Colon (tissue), 2 donors: Measurements from ENCODE around the gene DDX17.

Experiments used
- FAIRE-seq: peaks from 2 replicates; lab custom pipeline; 2012; peaks lifted over from hg19 to GRCh38; lab: Jason Lieb, UNC
- donor health status: control.
- donor health status: control.

DDX17 gene

DNA sequence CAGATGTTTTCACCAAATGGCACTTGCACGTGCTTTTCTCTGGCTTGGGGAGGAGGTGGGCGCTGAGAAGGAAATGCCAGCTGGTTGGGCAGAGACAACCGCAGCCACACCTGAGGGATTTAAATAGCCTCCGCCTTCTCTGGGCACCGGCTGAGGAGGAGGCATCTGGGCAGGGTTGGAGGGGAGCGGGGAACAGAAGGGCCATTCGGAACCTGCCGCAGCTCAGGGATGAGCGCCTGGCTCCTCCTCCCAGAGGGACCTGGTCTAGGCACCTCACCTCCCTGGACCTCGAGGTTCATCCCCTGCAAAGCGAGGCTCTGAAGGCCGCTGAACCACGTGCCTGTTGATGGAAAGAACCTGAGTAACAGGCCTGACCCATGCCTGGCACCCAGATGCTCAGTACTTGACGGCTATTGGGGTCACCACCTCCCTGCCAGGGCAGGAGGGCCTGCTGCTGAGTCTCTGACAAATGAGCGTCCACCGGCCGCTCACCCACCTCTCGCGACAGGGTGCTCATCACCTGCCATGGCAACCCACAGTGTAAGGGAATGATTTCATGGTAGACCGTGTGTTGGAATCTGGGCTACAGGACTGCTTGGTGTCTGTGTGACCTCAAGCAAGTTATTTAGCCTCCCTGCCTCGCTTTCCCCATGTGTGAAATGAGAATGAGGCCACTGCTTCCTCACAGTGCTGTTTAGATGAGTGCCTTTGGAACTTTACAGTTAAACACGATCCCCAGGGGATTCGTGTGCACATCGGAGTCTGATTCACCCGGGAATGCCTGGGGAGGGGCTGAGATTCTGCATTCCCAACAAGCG lies 40.2 kb downstream of the DDX17 start:
- FAIRE-seq = no peak

DNA sequence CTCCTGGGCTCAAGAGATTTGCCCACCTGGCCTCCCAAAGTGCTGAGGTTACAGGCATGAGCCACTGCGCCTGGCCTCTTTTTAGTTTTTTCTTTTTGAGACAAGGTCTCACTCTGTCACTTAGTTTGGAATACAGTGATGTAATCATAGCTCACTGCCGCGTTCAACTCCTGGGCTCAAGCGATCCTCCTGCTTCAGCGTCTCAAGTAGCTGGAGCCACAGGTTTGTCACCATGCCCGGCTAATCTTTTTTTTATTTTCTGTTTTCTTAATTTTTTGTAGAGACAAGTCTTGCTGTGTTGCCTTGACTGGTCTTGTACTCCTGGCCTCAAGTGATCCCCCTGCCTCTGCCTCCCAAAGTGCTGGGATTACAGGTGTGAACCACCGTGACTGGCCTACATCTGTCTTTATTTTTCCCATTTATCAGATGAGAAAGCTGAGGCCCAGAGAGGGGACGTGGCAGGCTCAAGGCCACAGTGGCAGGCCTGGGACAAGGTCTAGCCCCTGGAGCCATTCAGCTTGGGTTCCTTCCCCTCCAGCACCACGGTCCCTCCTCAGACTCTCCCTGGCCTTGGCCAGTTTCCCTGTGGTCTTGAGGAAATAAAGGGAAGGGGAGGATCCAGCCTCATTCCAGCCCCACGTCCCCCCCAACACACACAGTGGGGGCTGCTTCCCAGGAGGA lies 41.0 kb downstream of the DDX17 start:
- no peak for FAIRE-seq

DNA sequence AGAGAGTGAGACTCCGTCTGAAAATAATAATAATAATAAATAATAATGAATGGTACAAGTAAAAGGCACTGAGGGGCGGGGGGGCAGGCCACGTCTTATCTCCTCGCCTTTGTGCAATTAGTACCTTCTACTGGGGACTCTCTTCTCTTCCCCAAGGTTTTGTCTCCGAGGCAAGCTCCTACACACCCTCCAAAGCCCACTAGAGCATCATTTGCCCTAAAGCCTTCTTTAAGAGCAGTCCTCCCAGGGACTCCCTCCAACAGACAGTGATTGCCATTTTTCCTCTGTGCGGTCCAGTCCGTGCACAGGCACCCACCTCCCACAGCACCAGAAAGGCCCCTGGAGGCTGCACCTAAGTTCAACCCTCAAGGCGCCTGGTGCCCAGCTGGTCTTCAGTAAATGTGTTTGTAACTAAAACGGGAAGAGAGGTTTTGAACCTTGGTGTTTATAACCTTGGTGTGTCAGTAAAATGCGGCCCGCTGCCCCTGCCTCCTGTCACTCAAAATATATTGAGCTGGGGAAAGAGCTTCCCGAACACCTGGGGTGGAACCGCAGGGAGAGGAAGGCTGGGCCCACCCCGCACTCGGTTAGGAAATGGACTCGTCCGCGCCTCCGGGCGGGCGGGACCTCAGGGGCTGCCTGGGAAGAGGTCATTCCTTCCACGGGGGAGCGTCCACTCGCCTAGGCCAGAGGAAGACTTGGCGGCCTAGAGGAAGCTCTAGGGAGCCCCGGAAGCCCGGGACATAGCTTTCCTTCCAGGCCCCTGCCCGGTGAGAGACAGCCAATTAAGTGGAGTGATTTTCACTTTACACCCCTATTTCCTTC lies 42.9 kb downstream of the DDX17 start:
- no peak for FAIRE-seq

DNA sequence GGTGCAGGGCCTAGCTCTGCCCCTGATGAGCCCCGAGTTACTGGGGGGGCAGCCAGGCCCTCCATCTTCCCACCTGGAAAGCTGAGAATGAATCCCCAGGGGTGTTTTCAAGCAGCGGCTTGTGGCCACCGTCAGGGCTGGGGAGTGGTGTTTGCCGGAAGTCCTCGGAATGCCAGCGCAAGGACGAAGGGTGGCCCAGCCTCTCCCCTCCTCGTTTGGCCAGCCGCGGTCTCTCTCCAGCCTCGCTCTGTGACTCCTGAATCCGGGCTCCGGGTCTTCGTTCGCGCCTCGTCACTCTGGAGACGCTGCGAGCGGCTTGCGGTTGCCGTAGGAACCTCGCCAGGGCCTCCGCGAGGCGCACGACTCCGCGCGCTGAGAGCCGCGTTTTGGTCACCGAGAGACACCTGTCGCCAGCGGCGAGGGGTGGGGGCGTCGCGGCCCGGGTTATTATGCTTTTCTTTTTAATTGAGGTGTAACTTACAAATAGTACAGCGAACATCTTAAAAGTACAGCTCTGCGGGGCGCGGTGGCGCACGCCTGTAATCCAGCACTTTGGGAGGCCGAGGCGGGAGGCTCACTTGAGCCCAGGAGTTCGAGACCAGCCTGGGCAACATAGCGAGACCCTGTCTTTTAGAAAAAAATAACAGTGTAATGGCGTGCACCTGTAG lies 44.6 kb downstream of the DDX17 start:
- no peak for FAIRE-seq

DNA sequence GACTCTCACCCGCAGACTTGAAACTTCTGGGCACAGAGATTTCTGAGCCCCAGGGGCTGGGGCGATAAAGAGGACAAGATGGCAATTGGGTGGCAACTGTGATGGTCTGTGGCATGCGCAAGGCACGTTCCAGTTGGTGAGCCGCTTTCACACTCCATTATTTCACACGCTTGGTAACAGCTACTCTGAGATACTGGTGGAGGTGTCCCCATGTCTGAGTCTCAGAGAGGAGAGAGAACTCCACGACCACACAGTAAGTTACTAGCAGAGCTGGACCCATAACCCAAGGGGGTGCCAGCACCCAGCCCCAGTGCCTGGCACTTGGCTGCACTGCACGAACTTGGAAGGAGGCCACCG lies 45.1 kb downstream of the DDX17 start:
- FAIRE-seq = no peak

DNA sequence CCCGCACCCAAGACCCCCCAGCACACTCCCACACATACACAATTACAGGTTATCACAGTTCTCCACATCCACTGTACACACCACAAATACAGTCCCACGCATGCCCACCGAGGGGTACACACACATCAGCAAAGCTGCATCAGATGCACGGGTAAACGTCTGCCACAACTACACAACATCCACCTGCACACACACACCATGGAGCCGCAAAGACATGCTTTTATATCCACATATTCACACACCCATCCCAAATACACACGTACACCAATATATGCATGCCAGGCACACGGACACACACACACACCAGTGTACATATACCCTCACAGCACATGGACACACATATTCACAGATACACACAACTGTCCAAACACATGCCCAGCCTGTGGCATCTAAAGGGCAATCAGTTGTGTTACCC lies 45.7 kb downstream of the DDX17 start:
- no peak for FAIRE-seq

DNA sequence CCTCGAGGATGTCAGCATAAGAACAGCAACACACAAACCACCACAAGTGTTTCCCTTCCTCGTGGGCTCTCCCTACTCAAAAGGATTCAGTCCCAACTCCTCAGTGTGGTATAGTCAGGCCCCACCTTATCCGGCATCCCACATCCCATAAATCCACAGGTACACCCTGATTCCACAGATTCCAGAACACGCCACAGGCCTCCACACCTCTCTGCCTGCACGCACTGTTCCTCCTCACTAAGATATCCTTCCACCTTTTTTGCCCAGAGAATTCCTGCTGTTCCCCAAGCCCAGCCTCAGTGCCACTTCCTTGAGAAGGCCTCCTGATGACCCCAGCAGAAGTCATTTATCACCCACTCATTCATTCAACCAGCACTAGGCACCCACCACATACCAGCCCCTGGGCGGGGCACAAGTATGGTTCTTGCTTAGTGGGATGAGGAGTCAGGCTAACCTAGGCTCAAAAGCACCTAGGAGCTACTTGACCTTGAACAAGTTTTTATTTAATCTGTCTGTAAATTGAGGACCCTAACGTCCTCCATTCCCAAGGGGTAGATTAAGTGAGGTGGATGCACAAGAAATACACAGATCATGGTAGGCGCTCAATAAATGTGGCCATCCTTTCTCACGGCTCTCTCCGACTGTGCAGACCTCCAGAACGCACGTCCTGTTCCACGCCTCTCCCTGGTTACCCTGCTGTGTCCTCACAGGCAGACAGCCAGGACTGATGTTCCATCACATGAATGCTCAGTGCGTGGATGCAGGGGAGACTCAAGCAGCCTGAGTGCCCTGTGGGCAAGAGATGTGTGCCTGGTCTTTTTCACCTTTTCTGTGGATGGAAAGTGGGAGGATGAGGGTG lies 49.0 kb downstream of the DDX17 start:
- no peak for FAIRE-seq

DNA sequence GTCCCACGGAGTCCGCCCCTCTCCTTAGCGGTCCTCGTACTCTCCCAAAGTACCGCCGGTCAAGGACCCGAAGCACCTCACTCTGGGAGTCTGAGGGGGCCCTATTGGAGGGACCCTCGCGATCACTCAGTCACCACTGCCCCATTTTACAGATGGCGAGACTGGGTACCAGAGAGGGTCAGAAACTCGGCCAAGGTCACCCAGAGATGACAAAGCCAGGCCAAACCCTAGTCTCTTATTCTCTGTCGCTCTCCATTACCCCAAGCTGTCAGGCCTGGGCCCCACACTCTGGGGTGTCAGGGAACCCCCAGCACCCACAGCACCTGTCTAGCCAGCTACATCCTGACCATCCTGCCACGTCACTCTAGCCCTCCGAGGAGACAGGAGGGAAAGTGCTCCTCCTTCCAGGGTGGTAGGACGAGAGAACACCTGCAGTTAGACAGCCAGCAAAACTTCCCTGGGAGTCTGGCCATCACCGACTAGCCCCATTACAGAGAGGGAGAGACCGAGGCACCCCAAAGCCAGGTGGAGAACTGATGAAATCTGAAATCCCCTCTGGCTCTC lies 49.8 kb downstream of the DDX17 start:
- no peak for FAIRE-seq

DNA sequence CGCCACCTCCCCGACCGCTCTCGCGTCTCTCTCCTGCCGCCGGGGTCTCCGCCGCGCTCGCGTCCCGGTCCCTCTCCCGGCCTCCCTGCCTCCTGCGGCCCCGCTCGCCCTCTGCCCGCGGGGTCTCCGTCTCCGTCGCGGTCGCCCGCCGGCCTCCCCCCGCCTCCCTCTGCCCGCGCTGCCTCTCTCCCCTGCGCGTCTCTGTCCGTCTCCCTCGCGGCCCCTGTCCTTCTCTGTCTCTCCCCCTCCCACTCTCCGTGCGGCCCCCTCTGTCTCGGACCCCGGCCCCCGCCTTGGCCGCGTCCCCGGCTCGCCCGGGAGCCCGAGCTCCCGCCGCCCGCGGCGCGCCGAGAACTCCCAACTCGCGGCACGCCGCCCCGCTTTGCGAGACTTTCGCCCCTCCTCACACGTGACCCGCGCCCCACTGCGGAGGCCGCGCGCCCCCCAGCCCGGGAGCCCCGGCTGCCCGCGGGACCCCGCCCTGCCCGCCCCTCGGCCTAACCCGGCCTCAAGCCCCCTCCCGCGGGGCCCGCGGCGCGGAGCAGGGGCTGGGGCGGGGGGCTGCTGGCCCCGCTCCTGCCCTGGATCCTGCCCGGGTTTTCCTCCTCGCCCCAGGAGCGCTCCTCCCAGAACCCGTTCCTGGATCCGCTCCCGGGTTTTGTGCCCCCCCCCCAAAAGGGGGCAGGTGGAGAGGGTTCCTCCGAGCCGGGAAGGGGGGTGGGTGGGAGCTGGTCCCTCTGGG lies 50.4 kb downstream of the DDX17 start:
- no peak for FAIRE-seq

DNA sequence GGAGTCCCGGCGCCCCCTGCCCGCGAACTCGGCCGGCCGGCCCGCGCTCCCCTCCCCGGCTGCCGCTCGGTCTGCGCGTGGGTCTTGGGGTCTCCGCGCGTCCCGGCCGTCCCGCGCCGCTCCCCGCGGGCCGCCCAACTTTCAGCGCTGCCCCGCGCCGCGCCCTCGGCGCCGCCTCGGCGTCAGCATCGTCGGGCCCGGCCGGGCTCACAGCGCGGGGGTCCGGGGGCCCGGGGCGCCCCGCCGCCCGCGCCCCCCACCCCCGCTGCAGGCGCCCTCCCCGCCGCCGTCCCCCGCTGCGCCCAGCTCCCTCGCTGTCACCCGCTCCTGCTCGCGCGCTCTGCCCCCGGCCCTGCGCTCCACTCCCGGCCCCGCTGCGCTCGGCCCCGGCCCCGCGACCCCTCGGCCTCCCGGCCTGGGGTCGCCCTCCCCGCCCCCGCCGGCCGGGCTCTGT lies 51.0 kb downstream of the DDX17 start, which contains the start of gene KCNJ4:
KCNJ4 (minus strand) TSS at position 124 of the 454 bp plus-strand sequence. CDS start 27,067 bp downstream, outside the sequence.
- no peak for FAIRE-seq

DNA sequence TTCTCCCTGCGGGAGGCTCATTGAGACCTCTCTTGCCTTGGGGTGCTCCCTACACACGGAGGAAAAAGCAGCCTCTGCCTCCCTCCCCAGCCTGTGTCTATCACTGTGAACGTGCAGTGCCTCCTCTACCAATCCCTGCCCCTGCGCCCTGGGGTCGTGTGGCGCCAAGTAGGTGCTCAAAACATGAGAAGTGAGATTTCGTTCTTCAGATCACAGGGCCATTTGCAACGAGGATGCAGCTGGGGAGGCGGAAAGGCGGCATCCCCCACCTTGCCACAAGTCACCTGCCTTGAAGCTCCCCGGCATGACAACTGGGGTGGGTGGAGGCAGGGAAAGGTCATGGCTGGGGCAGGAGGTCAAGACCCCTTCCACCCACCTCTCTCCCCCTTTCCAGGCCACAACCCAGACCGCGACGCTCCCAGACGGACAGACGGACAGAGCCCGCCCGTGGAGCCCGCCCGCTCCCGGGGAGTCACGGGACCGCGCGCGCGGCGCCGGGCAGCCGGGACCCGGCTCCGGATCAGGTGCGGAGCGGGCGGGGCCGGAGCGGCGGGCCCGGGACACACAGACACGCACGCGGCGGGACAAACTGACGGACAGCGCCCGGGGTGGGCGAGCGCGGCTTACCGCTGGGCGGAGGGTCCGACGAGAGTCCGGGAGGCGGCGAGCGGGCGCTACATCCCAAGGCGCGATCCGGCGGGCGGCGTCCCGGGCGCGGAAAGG lies 51.6 kb downstream of the DDX17 start:
- no peak for FAIRE-seq

DNA sequence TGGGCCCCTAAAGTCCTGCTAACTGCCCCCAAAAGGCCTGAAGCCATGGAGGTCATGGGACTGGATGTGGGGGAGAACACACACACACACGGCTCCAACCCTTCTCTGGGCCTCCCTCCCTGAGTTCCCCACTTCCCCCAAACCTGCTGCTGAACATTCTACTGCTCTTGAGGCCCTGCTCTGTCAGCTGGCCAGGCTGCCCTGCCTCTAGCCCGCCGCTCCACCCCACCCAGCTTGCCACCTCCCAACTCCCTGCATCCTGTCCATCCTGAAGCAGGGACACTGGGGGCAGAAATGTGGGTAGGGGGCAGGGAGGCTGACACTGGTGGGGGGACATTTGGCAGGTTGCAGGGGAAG lies 52.1 kb downstream of the DDX17 start:
- FAIRE-seq = no peak

DNA sequence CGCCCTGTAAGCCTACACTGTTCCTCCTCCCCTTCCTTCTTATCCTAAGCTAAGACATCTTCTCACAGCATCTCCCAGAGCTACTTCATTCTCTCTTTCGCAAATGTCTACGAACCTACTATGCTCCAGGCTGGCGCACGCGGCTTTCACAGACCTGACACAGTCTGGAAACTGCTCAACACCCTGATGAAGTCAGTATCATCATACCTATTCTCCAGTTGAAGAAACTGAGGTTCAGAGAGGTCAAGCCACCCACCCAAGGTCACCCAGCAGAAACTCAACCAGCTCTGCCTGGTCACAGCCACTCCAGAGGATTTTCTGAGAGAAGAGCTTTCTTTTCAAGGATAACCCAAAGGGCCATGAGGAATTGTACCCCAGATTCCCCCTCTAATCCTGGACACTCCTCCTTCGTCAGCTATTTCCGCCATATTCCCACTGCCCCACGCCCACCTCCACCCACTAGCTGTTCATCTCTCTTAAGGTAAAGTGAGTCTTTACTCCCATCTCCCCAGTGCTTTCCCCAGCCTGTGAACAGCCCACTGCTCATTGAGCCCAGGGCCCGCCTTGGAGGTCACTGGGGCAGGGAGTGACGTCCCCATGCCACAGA lies 52.9 kb downstream of the DDX17 start:
- no peak for FAIRE-seq

DNA sequence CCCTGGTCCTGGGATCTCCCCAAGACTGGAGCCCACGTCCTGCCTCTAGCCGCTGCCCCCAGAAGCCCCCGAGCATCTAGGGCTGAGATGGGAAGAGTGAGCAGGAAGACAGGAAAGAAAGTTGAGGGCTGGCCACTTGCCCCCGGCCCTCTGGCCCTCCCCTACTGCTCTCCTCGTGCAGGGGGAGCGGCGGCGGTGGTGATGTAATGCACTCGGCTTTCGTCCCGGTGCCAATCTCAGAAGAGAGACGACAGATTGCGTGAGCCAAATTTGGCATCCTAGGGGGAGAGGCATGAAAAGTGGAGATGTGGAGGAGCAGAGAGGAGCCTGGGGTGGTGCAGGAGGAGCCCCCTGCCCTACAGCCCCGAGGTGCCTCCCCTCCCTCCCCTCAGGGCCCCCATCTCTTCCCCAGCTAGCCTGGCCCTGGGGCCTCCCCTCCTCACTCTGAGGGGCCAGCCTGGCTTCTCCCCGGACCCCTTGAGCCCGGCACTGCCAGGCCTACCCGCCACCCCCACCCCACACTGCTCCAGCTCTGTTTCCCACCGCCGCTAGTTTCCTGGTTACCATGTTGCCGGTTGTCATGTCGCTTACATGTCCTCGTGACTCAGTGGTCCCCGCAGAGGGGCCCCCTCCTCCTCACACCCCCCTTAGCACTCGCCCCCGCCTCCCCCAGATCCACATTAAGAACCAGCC lies 53.6 kb downstream of the DDX17 start:
- FAIRE-seq = no peak

DNA sequence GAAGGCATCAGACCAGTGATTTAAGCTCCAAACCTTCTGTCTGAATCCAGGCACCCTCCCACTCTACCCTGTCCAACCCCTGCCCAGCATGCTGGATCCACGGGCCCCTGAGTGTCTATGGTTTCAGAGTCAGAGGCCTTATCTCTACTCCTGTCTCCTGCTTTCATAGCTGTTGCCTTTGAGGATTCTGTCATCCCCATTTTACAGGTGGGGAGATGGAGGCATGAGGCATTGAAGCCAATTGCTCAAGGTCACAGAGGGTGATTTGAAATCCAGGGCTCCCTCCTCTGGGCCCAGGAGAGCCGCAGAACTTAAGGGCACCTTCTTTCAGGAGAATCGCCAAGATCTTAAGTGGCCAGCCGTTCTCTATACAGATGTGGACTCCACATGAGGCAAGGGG lies 54.2 kb downstream of the DDX17 start:
- no peak for FAIRE-seq

DNA sequence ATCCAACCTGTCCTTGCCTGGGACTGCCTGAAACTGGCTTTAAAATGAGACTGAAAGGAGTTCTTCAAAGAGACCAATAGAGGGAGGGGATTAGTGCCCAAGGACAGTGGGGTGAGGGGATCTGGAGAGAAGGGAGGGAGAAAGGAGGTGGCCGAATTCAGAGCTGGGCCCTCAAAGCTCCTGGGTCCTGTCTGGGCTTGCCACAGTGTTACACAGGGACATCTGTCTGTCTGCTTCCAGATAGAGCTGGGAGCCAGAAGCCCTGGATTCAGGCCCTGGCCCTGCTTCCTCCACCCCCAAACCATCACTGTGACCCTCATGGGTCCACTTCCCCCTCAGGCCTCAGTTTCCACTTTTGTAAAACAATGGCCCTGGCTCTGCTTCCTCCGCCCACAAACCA lies 54.7 kb downstream of the DDX17 start:
- no peak for FAIRE-seq

DNA sequence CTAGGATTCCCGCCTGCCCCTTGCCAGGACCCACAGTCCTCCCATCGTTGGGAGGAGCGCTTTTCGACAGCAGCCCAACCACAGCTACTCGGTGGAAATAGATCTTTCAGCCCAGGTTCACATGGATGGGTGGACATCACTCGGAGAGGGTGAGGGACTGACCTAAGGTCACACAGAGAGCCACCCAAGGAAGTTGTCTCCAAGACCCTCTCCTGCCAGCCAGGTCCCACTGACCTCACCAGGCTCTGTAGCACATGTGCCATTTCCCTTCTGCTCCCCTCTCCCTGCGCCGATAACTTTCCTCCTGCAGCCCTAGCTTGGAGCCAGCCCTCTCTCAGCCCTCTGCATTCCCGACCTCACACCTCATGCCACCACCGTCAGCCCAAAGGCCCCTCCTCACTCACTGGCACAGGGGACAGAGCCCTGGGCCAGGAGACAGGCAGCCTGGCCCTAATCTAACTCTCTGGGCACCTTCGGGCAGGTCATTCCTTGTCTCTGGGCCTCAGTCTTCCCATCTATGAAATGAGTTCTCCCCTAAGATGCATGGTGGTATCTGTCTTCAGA lies 55.8 kb downstream of the DDX17 start:
- no peak for FAIRE-seq

DNA sequence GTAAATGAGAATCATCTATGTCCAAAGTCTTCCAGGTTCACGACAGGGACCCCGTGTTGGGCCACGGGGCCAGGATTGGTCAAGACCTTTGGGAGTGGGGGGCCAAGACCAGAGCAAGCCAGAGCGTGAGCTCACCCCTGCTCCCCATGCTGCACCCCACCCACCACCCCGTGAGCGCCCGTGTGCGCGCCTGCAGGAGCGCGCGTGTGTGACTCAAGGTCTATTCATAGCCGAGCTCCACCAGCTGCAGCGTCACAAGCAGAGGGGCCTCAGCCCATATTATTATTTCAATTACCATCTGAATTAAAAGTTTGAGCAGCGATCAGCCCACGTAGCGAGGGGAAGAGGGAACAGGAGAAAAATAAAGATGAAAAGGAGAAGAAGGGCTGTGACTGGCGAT lies 56.3 kb downstream of the DDX17 start:
- no peak for FAIRE-seq
